GM19452 (cell line): Measurements from ENCODE around the gene MYCL.
"Not testable (repeated sequence)": the region's sequence is repeated elsewhere in the genome, so short reads cannot be mapped to it uniquely, and the experiment has no call there.

ENCODE experiments used
- ATAC-seq: cut with Tn5 transposase; IDR thresholded peaks from one replicate; pipeline ENCODE4 v1.9.1; 2021; ENCODE audit not compliant: unreplicated experiment

MYCL gene

DNA sequence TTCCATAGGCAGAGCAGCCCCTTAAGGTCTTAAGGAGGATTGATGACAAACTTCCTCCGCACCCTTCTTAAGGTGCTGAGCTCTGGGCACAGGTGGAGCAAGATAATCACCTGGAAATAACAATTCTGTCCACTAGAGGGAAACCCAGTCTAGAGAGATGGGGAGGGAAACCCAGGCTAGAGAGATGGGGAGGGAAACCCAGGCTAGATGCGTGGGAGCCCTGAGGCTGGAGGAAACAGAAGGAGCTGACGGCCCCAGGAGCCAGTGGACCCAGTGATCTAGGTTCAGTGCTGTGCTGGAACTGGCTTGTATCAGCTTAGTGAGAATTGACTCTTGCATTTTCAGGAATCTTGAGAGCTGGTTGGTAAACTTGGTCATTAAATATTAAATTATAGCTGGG is 17.8 kb upstream of the MYCL start:
- ATAC-seq: no peak

DNA sequence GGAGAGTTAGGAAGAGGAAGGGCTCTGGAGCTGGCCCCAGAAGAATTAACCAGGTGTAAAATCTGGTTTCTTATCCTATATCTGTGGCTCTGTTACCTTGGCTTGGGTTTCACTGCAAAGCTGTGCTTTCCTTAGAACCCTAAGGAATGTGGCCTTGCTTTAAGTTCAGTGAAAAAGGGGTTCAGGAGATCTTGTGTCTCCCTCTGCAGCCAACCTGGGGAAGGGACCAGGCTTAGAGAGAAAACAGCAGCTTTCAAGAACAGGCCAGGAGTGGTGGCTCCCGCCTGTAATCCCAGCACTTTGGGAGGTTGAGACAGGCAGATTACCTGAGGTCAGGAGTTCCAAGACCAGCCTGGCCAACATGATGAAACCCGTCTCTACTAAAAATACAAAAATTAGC is 16.1 kb upstream of the MYCL start:
- no peak for ATAC-seq

DNA sequence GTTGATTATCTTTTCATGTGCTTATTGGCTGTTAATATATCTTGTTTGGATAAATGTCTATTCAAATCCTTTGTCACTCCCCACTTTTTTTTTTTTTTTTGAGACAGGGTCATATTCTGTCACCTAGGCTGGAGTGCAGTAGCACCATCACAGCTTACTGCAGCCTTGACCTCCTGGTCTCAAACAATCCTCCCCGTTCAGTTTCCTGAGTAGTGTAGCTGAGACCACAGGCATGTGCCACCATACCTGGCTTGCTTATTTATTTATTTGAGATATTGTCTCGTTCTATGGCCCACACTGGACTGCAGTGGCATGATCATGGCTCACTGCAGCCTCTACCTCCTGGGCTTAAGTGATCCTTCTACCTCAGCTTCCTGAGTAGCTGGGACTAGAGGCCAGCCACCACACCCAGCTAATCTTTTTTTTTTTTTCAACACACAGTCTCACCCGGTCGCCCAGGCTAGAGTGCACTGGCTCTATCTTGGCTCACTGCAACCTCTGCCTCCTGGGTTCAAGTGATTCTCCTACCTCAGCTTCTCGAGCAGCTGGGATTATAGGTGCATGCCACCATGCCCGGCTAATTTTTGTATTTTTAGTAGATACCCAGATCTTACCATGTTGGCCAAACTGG is 13.9 kb upstream of the MYCL start:
- no peak for ATAC-seq

DNA sequence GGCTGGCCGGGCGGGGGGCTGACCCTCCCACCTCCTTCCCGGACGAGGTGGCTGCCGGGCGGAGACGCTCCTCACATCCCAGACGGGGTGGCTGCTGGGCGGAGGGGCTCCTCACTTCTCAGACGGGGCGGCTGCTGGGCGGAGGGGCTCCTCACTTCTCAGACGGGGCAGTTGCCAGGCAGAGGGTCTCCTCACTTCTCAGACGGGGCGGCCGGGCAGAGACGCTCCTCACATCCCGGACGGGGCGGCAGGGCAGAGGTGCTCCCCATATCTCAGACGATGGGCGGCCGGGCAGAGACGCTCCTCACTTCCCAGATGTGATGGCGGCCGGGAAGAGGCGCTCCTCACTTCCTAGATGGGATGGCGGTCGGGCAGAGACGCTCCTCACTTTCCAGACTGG is 11.4 kb upstream of the MYCL start:
- ATAC-seq: not testable (repeated sequence)

DNA sequence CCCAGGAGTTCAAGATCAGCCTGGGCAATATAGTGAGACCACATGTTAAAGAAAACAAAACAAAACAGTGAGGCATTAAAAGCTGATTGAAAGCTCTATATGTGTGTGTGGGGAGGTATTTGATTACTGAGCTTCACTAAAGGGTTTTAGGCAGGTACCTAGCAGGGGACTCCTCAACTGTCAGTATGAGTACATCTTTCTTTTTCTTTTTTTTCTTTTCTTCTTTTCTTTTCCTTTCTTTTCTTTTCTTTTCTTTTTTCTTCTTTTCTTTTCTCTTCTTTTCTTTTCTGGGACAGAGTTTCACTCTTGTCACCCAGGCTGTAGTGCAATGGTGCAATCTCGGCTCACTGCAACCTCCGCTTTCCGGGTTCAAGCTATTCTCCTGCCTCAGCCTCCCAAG is 8.5 kb upstream of the MYCL start:
- ATAC-seq: no peak

DNA sequence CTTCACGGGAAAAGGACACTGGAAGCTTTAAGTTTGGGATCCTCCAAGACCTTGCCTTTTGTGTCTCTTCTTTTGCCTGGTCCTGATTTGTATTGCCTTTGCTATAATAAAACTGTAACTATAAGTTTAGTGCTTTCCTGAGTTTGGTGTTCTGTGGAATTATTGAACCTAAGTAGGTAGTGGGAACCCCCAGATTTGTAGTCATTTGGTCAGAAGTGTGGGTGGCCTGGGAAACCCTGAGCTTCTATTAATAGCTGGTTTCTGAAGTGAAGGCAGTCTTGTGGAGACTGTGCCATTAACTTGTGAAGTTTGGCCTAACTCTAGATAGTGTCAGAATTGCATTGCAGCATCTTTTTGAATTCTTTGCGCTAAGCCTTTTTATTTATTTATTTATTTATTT is 6.8 kb upstream of the MYCL start:
- ATAC-seq: no peak

DNA sequence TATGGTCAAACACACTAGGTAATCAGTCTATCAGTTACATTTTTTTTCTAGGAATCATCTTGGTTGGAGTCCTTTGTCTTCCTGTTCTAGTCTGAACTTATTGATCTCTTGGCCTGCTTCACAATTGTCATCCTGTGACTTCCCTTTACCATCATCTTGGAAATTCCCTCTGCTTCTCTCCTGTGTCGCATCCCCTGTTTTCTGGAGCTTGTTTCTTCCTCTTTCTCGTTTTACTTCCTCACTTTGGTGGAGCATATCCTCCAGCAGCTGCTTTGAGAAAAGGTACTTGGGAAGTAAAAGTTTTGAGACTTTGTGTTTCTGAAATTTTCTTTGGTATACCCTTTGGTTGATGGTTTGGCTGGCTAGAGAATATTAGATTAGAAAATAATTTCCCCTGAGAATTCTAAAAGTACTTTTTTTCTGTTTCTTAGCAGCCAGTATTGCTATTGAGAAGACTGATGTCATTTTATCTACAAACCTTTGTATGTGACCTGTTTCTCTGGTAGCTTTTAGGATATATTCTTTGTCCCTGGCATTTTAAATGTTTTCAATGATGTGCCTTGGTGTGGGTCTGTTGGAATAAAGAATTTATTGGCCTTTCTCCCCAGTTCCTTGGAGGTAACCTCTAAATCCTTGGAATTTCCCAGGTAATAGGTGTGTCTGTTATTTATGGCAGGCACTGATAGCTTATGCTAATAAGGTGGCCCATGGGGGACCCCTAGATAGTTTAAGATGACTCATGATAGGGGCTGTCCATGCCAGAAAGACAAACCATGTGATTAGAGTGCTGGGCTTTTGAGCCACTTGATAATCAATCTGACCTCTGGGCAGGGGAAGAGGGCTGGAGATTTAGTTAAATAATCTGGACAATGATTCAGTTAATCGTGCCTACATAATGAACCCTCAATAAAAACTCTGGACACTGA is 6.1 kb upstream of the MYCL start:
- no peak for ATAC-seq

DNA sequence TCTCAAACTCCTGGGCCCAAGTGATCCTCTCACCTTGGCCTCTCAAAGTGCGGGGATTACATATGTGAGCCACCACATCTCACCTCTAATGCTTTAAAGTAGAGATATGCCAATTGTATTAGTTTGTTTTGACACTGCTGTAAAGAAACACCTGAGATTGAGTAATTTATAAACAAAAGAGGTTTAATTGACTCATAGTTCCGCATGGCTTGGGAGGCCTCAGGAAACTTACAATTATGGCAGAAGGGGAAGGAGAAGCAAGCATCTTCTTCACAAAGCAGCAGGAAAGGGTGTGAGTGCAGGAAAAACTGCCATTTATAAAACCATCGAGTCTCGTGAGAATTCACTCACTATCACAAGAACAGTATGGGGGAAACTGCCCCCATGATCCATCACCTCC is 3.5 kb upstream of the MYCL start:
- no peak for ATAC-seq

DNA sequence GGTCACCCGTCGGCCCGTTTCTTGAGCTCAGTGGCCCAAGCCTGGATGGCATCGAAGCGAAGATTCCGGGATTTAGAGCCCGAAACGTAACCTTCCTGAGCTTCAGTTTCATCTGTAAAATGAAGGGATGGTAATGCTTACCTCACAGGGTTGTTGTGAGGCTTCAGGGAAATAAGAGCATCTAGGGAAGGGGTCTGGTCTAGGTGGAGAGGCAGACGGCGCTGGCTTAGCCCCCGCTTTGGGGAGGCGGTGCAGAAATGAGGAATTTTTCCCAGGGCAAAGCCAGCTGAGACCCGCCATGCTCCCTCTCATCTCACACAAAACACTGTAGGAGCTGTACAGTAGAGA is 717 bp upstream of the MYCL start:
- ATAC-seq: no peak

DNA sequence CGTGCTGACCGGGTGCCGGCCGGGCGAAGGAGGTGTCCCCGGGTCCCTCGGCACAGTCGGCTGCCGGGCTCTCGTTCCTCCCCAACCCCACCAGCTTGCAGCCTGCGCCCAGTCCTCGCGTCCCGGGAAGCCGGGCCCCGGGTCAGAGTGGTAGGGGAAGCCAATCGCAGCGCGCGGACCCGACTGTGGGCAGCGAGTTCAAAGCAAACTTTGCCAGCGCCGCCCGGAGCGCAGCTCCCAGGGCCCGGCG is 328 bp downstream of the MYCL start:
- peak; percentile 24 for ATAC-seq

DNA sequence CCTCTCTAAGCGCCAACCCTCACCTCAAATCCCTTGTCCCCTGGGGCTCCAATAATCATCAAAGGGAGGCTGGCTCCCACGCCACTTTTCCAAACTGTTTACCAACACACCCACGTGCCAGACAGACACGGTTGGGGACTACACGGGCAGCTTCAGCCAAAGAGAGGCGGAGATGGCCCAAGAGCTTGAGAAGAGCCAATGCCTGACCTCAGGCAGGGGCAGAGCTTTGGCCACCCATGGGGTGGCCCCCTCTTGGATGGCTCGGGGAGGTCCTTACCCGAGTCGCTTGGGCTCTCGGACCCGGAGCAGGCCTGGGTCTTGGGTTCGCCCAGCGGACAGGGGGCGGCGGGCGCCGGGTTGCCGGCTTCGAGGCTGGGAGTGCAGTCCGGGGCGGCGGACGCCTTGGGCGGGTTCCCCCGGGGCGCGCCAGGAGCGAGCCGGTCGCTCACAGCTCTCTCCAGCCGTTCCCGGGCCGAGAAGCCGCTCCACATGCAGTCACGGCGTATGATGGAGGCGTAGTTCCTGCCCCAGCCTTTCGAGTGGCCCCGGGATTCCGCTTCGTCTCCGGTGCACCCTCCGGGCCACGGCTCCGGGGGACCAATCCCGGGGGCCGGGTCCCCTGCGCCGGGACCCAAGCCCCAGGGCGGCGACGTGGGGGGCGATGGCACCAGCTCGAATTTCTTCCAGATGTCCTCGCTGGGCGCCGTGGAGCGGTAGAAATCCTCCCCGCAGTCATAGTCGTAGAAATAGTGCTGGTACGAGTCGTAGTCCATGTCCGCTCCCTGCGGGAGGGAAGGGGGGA is 854 bp downstream of the MYCL start:
- no peak for ATAC-seq

DNA sequence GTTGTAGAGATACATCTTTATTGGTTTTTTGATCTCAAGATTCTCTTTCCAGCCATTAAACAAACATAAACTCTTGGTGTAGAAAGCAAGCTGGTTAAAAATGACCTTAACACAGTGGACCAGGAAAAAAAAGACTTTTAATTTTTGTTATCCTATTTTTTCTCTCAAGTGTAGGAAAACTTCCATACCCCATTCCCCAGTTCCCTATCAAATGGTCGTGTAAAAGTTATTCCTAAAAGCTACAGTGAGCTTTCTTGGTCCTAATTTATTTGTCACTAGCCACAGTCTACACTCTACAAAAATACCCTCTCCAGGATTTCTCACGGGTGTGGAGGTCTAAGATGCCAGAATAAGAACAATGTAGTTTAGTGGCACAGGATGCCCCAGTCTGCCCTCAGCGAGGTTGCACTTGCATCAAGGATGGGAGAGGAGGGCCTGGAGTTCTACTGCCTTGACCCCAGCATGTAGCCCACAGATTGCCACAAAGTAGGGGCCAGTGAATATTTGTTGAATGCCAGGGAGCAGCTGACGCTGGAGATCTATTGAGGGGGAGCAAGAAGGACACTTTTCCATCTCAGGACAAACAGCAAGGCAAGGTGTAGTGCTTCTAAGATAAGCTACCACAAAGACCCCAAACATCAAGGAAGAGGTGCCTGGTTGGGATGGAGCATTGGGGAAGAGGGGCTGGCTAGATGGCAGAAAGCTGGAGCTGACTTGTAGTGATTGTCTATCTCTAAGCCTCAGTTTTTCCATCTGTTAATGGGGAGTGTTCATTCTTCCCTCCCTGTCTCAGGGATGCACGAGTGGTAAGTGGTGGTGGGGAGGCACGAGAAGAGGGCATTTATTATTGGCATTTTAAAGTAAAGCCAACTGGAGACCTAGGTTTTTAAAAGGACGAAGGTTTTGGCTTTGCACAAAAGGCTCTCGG is 1.8 kb downstream of the MYCL start:
- no peak for ATAC-seq

DNA sequence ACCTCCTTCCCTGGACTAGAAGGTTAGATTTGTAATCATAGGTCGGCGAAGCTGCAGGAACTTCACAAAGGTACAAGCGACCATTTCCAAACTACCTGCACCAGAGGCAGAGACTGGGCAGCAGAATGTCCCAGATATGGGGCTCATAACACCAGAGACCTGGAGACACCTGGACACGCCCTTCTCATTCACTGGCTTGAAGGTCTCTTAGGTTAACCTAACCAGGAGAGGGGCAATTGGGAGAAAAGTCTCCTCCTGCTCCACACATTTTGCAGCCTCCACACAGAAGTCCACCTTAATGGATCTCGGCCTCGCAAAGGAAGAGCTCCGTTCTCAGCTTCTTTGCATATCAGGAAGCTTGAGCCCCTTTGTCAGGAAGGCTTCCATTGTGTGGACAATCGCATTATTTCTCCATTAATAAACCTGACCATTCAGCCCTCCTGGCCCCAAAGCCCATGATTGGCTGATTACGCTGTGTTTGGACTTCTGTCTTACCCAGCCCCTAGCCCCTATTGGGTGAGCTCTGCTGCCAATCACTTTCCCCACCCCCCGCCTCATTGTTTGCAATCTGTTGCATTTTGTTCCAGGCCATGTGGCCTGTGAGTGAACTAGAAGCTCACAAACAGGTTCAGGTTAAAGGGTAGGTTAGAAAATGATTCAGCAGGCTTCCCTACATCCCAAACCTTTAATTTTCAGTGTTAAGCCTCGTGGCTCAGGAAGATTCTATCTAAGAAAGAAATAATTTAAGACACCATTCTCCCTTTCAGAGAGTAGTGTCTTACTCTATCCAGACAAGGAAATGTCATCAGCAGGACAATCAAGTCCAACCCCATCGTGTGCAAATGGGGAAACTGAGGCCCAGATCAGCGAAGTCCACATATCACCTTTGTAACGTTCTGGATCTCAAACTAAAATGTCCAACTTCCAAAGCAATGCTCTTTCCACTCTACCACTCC is 2.8 kb downstream of the MYCL start:
- no peak for ATAC-seq

DNA sequence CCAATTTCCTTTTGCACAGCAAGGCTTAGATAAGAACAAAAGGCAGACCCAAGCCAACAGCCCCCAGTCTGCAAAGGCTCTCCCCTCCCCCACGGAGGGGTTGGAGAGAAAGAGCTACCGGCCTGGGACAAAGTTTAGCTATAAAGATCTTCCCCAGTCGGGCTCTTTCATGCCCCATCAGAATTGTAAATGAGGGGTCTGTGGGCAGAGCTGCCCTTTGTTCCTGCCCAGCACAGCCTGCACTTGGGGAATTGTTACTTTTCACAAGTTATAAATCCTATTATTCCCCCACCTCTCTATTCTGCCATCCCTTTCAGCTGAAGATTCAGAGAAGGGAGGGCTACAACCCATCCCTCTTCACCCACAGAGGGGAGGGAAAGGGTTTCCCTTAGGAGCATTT is 3.5 kb downstream of the MYCL start:
- ATAC-seq: no peak

DNA sequence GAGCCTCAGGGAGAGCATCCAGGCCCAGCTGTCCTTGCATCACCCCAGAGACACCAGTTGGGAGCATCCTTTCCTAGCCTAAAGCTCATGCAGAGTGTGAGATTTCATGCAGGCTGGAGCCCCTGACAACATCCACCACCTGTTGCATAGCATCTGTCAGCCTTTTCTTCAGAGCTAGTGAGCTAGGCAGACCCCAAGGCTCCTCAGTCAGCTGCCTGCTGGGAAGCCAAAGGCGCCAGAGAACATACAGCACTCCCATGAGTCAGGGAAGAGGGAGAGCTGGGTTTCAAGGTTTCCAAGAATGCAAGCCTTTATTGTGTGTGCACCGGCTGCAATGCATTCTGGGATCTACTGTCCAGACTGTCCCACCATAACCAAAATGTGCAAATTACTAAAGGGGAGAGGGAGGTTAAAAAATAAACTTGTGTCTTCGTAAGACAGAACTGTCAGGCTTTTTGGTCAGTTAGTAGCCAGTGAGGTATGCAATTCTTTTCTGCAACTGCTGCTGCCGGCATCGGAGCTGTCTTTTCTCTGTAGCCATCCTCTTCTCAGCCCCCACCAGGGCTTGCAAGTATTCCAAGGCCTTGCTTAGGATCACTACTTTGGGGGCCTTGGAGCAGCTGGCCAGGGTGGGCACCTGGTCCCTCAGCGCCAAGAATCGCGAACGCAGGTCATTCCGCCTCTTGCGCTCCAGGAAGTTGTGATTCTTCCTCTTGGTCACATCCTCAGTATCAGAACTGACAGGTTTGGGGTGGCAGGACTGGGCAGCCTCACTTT is 4.6 kb downstream of the MYCL start:
- no peak for ATAC-seq

DNA sequence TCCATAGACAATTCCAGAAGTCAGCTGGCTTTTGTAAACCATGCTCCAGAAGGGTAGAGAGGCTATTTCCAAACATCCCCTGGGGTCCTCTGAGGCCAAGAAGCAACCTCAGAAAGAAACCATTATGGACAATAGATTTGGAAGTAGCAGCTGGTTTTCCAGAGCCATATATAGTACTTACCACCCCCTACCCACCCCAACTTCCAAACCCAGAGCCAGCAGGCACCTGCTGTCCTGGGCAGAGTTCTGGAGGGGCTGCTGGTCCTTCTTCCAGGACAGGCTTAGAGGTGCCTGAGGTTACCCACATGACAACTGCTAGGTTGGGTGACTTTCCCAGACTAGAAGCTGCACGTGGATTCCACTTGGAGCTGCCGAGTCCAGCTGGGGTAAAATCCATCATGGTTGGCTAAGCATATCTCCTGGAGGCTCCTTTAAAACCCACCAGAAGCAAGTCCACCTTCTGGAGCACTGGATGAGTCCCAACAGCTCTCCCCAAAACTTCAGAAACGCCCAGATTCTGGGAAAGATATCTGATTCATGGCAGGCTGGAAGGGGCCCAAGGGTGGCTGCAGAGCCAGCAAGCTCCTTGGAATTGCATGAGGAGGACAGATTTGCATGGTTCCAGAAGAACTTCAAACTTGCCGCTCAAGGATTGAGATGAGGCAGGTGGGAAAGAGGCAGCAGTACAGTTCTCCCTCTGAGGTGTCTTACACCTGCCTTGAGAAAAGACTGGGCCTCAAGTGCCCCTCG is 5.8 kb downstream of the MYCL start:
- ATAC-seq: no peak

DNA sequence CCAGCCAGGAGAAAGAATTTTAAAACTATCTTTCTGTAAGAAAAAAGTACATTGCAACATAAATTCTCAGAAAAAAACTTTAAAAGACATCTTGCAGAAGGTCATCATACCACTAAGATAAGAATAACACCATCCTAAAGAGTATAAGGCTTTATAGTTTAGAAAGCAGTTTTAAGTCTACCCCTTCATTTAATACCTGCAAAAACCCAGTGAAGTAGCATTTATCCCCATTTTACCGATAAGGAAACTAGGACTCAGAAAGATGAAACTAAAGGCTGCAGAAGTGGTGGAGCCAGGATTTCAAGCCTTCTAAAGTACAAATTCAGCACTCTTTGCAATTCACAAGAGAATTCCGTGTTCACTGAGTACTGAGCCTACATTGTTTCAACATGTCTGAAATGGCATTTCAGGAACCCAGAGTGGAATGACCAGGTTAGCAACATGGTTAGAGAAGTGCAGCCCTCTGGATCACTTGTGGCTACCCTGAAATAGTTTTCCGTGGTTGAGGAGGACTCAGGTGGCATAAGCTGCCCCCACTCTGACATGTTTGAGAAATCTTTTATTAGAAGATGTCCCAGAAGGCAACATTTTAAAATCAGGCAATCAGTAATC is 6.7 kb downstream of the MYCL start:
- ATAC-seq: no peak
